PC-3 (cell line): ENCODE results near the gene LRRTM4. TPM values are rescaled to one million over a fixed set of nuclear protein-coding genes. Genes with fewer than 3 reads are reported as not detected.

Experiments
- ATAC-seq: fragments of 200-7000 bp; cut with Tn5 transposase; 2 replicates; pipeline ENCODE4 v1.9.1; 2020; ENCODE audit warnings: mild to moderate bottlenecking, moderate library complexity
- BruUV-seq: library from RNA; stranded (reverse); fragments of 400-500 nt; replicated peaks from 2 replicates; lab custom pipeline; 2021; lab: Mats Ljungman, UMichigan
- CTCF ChIA-PET: fragments of 300-600 bp; sonication (Branson Sonifier 250); formaldehyde crosslinking; loops from one replicate; lab custom pipeline; 2022; ENCODE audit warnings: antibody characterized with exemption; lab: Charles Lee
- POLR2A ChIA-PET: fragments of 300-600 bp; sonication (Branson Sonifier 250); formaldehyde crosslinking; loops from one replicate; lab custom pipeline; 2022; ENCODE audit warnings: antibody characterized with exemption; ENCODE audit not compliant: unreplicated experiment; lab: Charles Lee
- DNase-seq: peaks from one replicate; pipeline ENCODE4 v3.0.0-alpha.2; 2015
- H2AFZ ChIP-seq: fragments of 300-600 bp; sonication (generic); 2 replicates; pipeline ENCODE4 v1.6.0; 2016; ENCODE audit warnings: antibody characterized with exemption, low read length
- H3F3A ChIP-seq: fragments of 300-600 bp; sonication (generic); one replicate; pipeline ENCODE4 v1.6.0; 2017; ENCODE audit warnings: antibody characterized with exemption, low read length, control low read depth, mild to moderate bottlenecking; ENCODE audit not compliant: unreplicated experiment
- H3K27ac ChIP-seq: fragments of 300-600 bp; sonication (generic); 2 replicates; pipeline ENCODE4 v1.5.1; 2016; ENCODE audit warnings: mild to moderate bottlenecking, low read length
- H3K27me3 ChIP-seq: fragments of 300-600 bp; sonication (generic); 2 replicates; pipeline ENCODE4 v1.6.1; 2016; ENCODE audit warnings: low read length, mixed read lengths
- H3K36me3 ChIP-seq: fragments of 300-600 bp; sonication (generic); 2 replicates; pipeline ENCODE4 v1.6.1; 2016; ENCODE audit warnings: low read depth, mixed run types, low read length, mixed read lengths
- H3K4me1 ChIP-seq: fragments of 300-600 bp; sonication (generic); 2 replicates; pipeline ENCODE4 v1.5.1; 2016; ENCODE audit warnings: low read length; ENCODE audit not compliant: insufficient read depth
- H3K4me2 ChIP-seq: fragments of 300-600 bp; sonication (generic); 2 replicates; pipeline ENCODE4 v1.6.0; 2016; ENCODE audit warnings: low read length
- H3K4me3 ChIP-seq: fragments of 300-600 bp; sonication (generic); 2 replicates; pipeline ENCODE4 v1.5.1; 2016; ENCODE audit warnings: mild to moderate bottlenecking, low read length, mixed read lengths
- H3K79me2 ChIP-seq: fragments of 300-600 bp; sonication (generic); 2 replicates; pipeline ENCODE4 v1.6.1; 2017; ENCODE audit warnings: low read length, mixed read lengths
- H3K9ac ChIP-seq: fragments of 300-600 bp; sonication (generic); 2 replicates; pipeline ENCODE4 v1.6.0; 2016; ENCODE audit warnings: mild to moderate bottlenecking, low read length
- H3K9me2 ChIP-seq: fragments of 300-600 bp; sonication (generic); replicated peaks from 2 replicates; pipeline ENCODE4 v1.6.1; 2016; ENCODE audit warnings: mixed run types, low read length, mixed read lengths
- H3K9me3 ChIP-seq: fragments of 300-600 bp; sonication (generic); 2 replicates; pipeline ENCODE4 v1.6.1; 2016; ENCODE audit warnings: low read length, mixed read lengths
- H4K20me1 ChIP-seq: fragments of 300-600 bp; sonication (generic); 2 replicates; pipeline ENCODE4 v1.6.1; 2016; ENCODE audit warnings: low read length, mixed read lengths
- CTCF ChIP-seq: fragments of 300-600 bp; sonication (generic); conservative IDR thresholded peaks from 2 replicates; pipeline ENCODE4 v1.5.1; 2017; ENCODE audit warnings: antibody characterized with exemption, low read depth, mild to moderate bottlenecking, low read length
- EZH2 ChIP-seq: fragments of 300-600 bp; sonication (generic); IDR thresholded peaks from one replicate; pipeline ENCODE4 v1.6.1; 2017; ENCODE audit warnings: antibody characterized with exemption, mild to moderate bottlenecking, low read length; ENCODE audit not compliant: unreplicated experiment
- EZH2phosphoT487 ChIP-seq: fragments of 300-600 bp; sonication (generic); IDR thresholded peaks from 2 replicates; pipeline ENCODE4 v1.6.1; 2018; ENCODE audit warnings: mild to moderate bottlenecking, antibody characterized with exemption, low read length, borderline replicate concordance
- intact Hi-C: fragments of 100-400 bp; cut with micrococcal nuclease; formaldehyde crosslinking; loops from 2 replicates; pipeline ENCODE4 v1.9.0; 2023
- total RNA-seq: library from RNA; depleted of rRNA; stranded (reverse); fragments of >200 nt; gene quantifications from 2 replicates; pipeline ENCODE4 v1.2.3, GENCODE V29; 2014

The LRRTM4 gene
- total RNA-seq, 1 experiment from 2014 or later: not detected

- intact Hi-C loops: no loop called here
- Histone ChIP-seq H2AFZ (no peak overlapping the region), H3K79me2 (no peaks in the 10 kb centered on the region), H3K27me3 (no peaks in the 10 kb centered on the region), H3K4me1 (no peaks in the 10 kb centered on the region), H3K9ac (no peak overlapping the region), H3K36me3 (no peaks in the 10 kb centered on the region), H3F3A (no peaks in the 10 kb centered on the region), H3K4me2 (no peak overlapping the region), H3K9me3 (0 out of 2 replicates have a peak, but pooled peaks cover 7% of the 10 kb centered on the region), H3K27ac (no peak overlapping the region), H3K4me3 (no peak overlapping the region), H3K9me2 (no peaks in the 10 kb centered on the region), H4K20me1 (no peaks in the 10 kb centered on the region)
- BruUV-seq: no TSS peak
- TF ChIP-seq CTCF: no peak
- no peak for TF ChIP-seq EZH2phosphoT487
- no peak for TF ChIP-seq EZH2
- POLR2A ChIA-PET: no interaction called here
- CTCF ChIA-PET: interaction anchor here (0.6 kb wide), 1 partner anchor 31 kb away, joined by 4 read pairs; no protein-coding TSS in a partner anchor
- ATAC-seq: no peak
- DNase-seq: no peak
These were observed 123.1 kb downstream of the LRRTM4 start for GRCh38 chr2:77398970-77399600.

GRCh38 chr2:77397763-77398162 lies 124.4 kb downstream of the LRRTM4 start:
- no peaks in the 10 kb centered on the region for H4K20me1 ChIP-seq
- ATAC-seq: no peak
- H3K27ac ChIP-seq: no peak overlapping the region
- no peak overlapping the region for H3K4me2 ChIP-seq
- no peak for TF ChIP-seq EZH2
- TF ChIP-seq CTCF: no peak
- no peak for TF ChIP-seq EZH2phosphoT487
- H3K79me2 ChIP-seq: no peaks in the 10 kb centered on the region
- CTCF ChIA-PET: no interaction called here
- no peak overlapping the region for H2AFZ ChIP-seq
- intact Hi-C loops: no loop called here
- no TSS peak for BruUV-seq
- H3K27me3 ChIP-seq: no peaks in the 10 kb centered on the region
- POLR2A ChIA-PET: no interaction called here
- H3K4me1 ChIP-seq: no peaks in the 10 kb centered on the region
- H3K9ac ChIP-seq: no peak overlapping the region
- no peak overlapping the region for H3K4me3 ChIP-seq
- H3K9me3 ChIP-seq: 0 out of 2 replicates have a peak, but pooled peaks cover 7% of the 10 kb centered on the region
- no peaks in the 10 kb centered on the region for H3F3A ChIP-seq
- no peaks in the 10 kb centered on the region for H3K9me2 ChIP-seq
- H3K36me3 ChIP-seq: no peaks in the 10 kb centered on the region
- peak; percentile 32 for DNase-seq

GRCh38 chr2:77395011-77395410 lies 127.2 kb downstream of the LRRTM4 start:
- peaks cover 10% of the 10 kb centered on the region; the same call in 1 of the 2 replicates for H3K9me3 ChIP-seq
- H2AFZ ChIP-seq: no peak overlapping the region
- H4K20me1 ChIP-seq: no peaks in the 10 kb centered on the region
- no peak overlapping the region for H3K9ac ChIP-seq
- no peaks in the 10 kb centered on the region for H3K9me2 ChIP-seq
- H3K36me3 ChIP-seq: no peaks in the 10 kb centered on the region
- CTCF ChIA-PET: no interaction called here
- no peaks in the 10 kb centered on the region for H3K4me1 ChIP-seq
- H3K79me2 ChIP-seq: no peaks in the 10 kb centered on the region
- DNase-seq (no peak), ATAC-seq (no peak)
- H3K4me3 ChIP-seq: no peak overlapping the region
- no peaks in the 10 kb centered on the region for H3K27me3 ChIP-seq
- no peak overlapping the region for H3K27ac ChIP-seq
- no TSS peak for BruUV-seq
- TF ChIP-seq CTCF: no peak
- TF ChIP-seq EZH2phosphoT487: no peak
- no peak for TF ChIP-seq EZH2
- H3K4me2 ChIP-seq: no peak overlapping the region
- POLR2A ChIA-PET: no interaction called here
- H3F3A ChIP-seq: no peaks in the 10 kb centered on the region
- intact Hi-C loops: no loop called here
